Right atrium auricular region (tissue), 2 donors: ENCODE results near the gene B3GNT2. TPM values are rescaled to one million over a fixed set of nuclear protein-coding genes. Genes with fewer than 3 reads are reported as not detected.
A peak's percentile ranks its signal among the peaks of the same experiment; 100 is the strongest.

ENCODE experiments used
- DNase-seq: peaks from one replicate; pipeline ENCODE4 v3.0.0-alpha.2; 2019; ENCODE audit warnings: low spot score
- H3K27ac ChIP-seq, 2 donors: fragments of 200-600 bp; sonication (generic); 1 replicate in 1 of 2; 2 replicates in 1 of 2; pipeline ENCODE4 v1.5.1; 2016 to 2019
- H3K27me3 ChIP-seq, 2 donors: fragments of 200-600 bp; sonication (generic); one replicate each; pipeline versions ENCODE4 v1.5.1 to v1.6.0; 2017 to 2019
- H3K36me3 ChIP-seq: fragments of 200-600 bp; sonication (generic); one replicate; pipeline ENCODE4 v1.5.1; 2016
- H3K4me1 ChIP-seq, 2 donors: fragments of 200-600 bp; sonication (generic); one replicate each; pipeline versions ENCODE4 v1.5.1 to v1.6.0; 2017 to 2019
- H3K4me3 ChIP-seq, 2 donors: fragments of 200-600 bp; sonication (generic); 1 replicate in 1 of 2; 2 replicates in 1 of 2; pipeline ENCODE4 v1.5.1; 2017 to 2019; ENCODE audit warnings: mild to moderate bottlenecking in 1 of 2, moderate library complexity in 1 of 2
- H3K9me3 ChIP-seq, 2 donors: fragments of 200-600 bp; sonication (generic); one replicate each; pipeline ENCODE4 v1.5.1; 2019
- total RNA-seq, 2 donors: library from RNA; depleted of rRNA; stranded (reverse); fragments of >200 nt; gene quantifications; one replicate each; pipeline ENCODE4 v1.1.0, GENCODE V29; 2016
- TF ChIP-seq, protein P1 (sequence below), 2 donors: fragments of 200-600 bp; sonication (generic); IDR thresholded peaks; one replicate each; pipeline ENCODE4 v1.5.1; 2019; ENCODE audit warnings: antibody characterized with exemption in 2 of 2

Gene B3GNT2
- total RNA-seq, 2 donors from 2014 or later, result 17.7 to 31.1 TPM

DNA sequence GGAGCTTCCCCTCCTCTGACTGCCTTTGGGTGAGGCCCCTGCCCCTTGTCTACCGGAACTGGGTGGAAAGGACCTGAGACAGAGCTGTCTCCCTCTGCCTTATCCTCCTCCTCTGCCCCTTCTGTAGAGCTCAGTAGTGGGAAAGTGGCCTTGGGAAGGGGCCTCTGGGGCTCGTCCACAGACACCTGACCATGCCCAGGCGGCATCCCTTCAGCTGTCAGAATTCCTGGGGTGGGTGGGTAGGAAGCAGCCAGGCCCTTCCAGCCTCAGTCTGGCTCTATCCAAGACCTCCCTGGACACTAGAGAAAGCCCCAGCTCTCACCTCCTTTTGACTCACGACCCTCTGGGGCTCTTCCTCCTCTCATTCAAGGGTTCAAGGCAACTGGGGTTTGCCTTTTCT lies 35.6 kb downstream of the B3GNT2 start:
- Histone ChIP-seq H3K9me3 (no peaks in the 10 kb centered on the region), H3K4me3 (no peak overlapping the region), H3K27me3 (no peaks in the 10 kb centered on the region), H3K36me3 (no peaks in the 10 kb centered on the region), H3K27ac (peak overlapping the region in 1 of 2 donors; percentile 47), H3K4me1 (peaks cover 0 to 26% of the 10 kb centered on the region in 2 donors)
- TF ChIP-seq, protein P1, sequence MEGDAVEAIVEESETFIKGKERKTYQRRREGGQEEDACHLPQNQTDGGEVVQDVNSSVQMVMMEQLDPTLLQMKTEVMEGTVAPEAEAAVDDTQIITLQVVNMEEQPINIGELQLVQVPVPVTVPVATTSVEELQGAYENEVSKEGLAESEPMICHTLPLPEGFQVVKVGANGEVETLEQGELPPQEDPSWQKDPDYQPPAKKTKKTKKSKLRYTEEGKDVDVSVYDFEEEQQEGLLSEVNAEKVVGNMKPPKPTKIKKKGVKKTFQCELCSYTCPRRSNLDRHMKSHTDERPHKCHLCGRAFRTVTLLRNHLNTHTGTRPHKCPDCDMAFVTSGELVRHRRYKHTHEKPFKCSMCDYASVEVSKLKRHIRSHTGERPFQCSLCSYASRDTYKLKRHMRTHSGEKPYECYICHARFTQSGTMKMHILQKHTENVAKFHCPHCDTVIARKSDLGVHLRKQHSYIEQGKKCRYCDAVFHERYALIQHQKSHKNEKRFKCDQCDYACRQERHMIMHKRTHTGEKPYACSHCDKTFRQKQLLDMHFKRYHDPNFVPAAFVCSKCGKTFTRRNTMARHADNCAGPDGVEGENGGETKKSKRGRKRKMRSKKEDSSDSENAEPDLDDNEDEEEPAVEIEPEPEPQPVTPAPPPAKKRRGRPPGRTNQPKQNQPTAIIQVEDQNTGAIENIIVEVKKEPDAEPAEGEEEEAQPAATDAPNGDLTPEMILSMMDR (IDR thresholded peaks at IDR 0.05), result no peak
- peak; percentile 50 for DNase-seq

DNA sequence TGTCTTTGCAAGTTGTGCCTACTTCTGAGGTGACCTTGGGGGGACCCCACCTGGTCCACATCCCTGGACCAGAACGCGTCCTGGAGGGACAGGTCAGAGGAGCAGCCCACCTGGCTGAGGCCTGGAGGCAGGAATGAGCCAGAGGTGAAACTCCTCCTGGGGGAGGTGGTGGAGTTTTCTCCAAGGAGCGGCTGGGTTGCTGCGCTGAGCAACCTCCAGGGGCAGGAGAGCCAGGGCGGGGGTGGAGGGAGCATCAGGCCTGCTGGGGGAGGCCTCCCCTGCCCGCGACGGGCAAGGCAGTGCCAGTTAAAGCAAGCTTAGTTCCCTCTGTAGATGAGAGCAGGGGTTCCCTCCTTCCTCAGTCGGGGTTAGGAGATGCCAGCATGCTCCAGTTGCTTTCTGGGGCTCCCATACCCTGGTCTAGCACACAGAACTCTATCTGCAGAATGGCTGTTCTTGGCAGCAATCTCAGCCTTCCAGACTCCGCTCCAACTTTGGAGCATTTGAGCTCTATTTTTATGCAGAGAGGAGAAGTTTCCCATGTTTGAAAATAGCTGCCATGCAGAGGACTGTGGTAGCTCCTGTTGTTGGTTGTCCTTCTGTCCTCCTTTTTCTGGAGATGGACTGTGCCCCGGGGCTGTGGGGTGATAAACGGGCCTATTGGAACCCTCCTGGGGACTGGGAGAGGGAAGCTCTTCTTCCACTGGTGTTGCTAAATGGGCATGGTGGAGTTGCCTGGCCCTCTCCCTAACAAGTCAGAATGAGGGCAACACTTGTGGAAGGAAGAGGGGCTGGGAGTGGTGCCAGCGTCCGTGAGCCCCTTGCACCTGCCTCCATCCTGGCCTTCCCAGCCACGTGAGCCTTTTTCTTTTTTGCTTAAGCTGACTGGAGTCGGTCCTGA lies 39.1 kb downstream of the B3GNT2 start:
- Histone ChIP-seq H3K27ac (peak overlapping the region in 1 of 2 donors; percentile 38), H3K27me3 (no peaks in the 10 kb centered on the region), H3K4me3 (no peak overlapping the region), H3K9me3 (no peaks in the 10 kb centered on the region), H3K4me1 (peaks cover 0 to 26% of the 10 kb centered on the region in 2 donors), H3K36me3 (no peaks in the 10 kb centered on the region)
- TF ChIP-seq, protein P1 (IDR thresholded peaks at IDR 0.05), result no peak
- no peak for DNase-seq

- H3K4me3 ChIP-seq, result no peak overlapping the region
- no peaks in the 10 kb centered on the region for H3K27me3 ChIP-seq
- TF ChIP-seq, protein P1 (IDR thresholded peaks at IDR 0.05), result no peak
- no peaks in the 10 kb centered on the region for H3K9me3 ChIP-seq
- peaks cover 0 to 22% of the 10 kb centered on the region in 2 donors for H3K4me1 ChIP-seq
- H3K27ac ChIP-seq, result no peak overlapping the region
- no peaks in the 10 kb centered on the region for H3K36me3 ChIP-seq
- no peak for DNase-seq
These were observed 40.6 kb downstream of the B3GNT2 start for GRCh38 chr2:62236499-62236898.

DNA sequence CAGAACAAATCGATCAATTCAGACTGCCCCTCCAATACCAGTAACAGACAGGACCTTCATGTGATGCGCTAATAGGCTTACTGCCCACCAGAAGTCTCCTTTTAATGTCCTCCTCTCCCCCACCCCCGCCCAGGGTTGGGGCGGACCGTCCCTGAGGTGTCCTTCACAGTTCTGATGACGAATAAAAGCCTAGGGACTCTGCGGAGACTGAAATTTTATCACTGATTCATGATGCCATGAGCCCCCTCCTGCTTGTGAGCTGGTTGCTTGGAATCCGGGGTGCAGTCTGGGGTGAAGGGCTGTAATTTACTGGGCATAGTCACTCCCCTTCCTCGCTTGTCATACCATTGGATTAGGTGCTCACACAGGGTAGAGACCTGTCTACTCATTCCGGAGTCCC lies 42.3 kb downstream of the B3GNT2 start:
- DNase-seq, result peak; percentile 16
- TF ChIP-seq, protein P1 (IDR thresholded peaks at IDR 0.05), result no peak
- no peaks in the 10 kb centered on the region for H3K27me3 ChIP-seq
- peaks cover 0 to 16% of the 10 kb centered on the region in 2 donors for H3K4me1 ChIP-seq
- H3K36me3 ChIP-seq, result no peaks in the 10 kb centered on the region
- H3K9me3 ChIP-seq, result no peaks in the 10 kb centered on the region
- H3K4me3 ChIP-seq, result no peak overlapping the region
- H3K27ac ChIP-seq, result no peak overlapping the region

DNA sequence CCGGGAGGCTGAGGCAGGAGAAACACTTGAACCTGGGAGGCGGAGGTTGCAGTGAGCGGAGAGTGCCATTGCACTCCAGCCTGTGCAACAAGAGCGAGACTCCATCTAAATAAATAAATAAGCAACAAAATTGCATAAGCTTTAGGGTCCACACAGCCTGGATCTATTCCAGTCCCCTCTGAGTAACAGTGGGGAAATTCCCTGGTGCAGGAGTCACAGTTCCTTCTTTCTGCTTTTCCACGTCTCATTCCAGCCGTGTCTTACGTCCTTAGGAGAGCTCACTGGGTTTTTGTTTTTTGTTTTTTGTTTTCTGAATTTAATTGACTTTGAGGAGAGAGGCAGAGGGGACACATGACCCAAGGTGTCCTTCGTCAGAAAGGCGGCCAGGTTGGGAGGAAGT lies 44.6 kb downstream of the B3GNT2 start:
- peak; percentile 18 for DNase-seq
- TF ChIP-seq, protein P1 (IDR thresholded peaks at IDR 0.05), result no peak
- Histone ChIP-seq H3K4me1 (peaks cover 0 to under 1% of the 10 kb centered on the region in 2 donors), H3K27me3 (no peaks in the 10 kb centered on the region), H3K36me3 (no peaks in the 10 kb centered on the region), H3K9me3 (no peaks in the 10 kb centered on the region), H3K27ac (no peak overlapping the region), H3K4me3 (no peak overlapping the region)
